Stimulated activated CD4-positive, alpha-beta T cell treated with anti-CD3 and anti-CD28 coated beads, Interleukin-4, amount 100 ng/mL, for 4 hours (primary cell): ENCODE data around the gene HOXA7.
A peak's percentile ranks its signal among the peaks of the same experiment; 100 is the strongest.

Experiments
- DNase-seq, 2 experiments: peaks; one replicate each; pipeline ENCODE4 v3.0.0-alpha.2; 2020

The HOXA7 gene

DNA sequence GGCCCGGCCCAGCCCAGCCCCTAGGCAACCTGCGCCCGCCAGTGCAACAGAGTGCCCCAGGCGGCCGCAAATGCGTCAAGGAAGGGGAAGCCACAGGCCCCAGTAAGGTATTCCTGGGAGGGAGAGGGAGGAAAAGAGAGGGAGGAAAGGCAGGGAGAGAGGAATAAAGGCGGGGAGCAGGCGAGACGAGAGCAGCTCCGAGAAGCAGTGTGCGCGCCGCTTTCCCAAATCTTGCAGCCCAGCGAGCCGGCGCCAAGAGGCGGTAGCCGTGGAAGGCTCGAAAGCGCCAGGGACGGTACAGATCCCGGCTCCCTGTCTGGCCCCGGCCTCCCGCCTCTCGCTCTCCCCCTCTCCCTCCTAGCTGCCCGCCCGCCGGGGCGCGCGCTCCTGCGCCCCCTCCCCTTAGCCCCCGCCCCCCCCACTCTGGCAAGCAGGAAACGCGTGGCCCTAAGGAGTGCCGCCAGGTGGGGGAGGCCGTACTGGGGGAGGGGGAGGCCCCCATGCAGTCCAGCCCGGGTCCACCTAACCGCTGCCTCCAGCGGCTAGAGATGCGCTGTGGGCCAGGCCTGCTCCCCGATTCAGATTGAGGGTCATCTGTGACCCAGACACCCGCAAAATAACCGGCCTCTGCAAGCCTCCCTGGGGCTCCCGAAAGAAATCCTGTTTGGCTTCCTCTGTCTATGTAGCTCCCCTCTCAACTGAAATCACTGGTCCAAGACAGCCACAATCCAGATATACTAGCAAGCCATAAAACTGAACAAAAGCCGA, 13.4 kb upstream of the HOXA7 start:
- DNase-seq = no peak

DNA sequence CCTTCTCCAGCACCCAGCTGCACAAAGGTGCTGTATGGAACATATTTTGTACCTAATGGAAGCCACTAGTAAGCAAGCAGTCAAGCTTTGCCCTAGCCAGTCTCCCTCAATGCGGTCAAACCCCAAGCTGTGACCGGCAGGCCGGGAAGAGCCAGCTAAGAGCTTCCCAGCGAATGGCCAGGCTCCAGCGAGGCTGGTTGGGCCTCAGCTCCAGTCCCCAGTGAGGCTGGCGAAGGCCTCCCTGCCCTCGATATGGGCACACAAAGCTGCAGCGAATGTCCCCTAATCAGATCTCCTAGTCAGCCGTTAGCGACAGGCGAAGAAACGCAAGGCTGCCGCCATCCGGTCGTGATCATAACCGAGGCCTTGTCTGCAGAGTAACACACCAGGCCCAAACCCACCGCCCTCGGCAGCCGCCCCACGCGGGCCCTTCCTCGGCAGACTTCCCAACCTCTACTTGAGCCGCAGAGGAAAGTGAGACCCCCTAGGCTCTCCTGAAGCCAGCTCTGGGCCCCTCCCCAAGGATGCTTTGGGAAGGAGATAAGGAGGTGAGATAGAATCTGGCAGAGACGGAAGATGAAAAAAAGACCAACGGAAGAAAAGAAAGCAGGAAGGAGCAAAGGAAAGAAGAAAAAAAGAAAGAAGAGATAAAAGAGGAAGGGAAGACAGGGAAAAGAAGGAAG, 11.9 kb upstream of the HOXA7 start:
- DNase-seq = no peak

DNA sequence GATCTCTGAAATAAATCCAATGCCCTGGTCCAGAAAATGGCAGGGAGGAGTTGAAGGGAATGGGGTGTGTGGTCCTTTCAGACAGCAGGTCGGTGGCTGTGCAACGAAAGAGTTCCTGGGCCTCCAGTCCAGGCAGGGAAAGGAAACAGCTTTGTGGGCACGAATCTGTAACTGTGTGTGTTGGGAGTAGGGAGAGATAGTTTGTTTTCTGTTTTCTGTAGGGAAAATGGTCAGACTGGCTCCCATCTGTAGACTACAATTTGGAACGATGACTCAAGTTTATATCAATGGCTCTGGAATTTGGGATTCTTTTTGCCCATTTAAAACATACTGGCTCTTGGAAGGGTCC, 11.4 kb upstream of the HOXA7 start:
- DNase-seq = no peak

DNA sequence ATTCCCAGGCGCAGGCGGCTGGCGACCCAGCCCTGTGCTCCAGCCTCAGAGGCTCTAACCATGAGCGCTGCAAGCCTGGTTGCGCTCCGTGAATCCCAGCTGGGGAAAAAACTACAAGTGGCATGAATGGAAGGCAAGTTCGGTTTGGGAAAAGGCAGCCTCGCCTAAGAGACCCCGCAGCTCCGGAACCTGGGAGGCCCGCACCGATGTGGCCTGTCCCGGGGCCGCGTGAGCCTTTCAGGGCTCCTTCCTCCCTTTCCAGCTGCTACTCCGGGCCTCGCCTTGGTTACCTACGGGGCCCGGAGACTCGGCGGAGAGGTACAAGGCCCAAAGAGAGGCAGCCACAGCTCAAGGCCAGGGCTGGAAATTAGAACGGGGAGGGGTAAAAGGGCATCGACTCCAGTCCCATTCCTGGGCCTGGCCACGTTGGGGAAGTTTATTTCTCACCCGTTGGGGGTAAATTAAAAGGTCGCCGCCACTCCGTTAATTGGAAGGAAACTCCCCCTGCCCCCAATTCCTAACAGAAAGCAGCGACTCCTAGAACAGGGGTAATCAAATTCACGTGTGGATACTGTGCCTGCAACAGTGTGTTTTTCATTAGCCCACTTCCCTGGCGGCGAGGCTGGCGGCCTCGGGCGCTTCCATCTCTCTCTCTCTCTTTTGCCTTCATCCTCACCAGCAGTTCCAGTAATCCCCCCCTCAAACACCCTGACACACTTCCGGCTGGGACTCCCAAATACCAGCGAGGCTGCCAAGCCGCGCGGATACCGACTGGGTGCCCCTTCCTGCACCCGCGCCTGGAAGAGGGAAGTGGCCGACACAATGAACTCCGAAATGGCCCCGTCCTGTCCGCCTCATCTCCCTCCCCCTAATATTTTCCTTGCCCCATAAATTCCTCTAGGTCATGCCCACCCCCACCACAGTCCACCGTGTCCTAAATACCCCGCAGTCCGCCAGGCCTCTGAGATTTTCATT, 10.3 kb upstream of the HOXA7 start:
- no peak for DNase-seq

DNA sequence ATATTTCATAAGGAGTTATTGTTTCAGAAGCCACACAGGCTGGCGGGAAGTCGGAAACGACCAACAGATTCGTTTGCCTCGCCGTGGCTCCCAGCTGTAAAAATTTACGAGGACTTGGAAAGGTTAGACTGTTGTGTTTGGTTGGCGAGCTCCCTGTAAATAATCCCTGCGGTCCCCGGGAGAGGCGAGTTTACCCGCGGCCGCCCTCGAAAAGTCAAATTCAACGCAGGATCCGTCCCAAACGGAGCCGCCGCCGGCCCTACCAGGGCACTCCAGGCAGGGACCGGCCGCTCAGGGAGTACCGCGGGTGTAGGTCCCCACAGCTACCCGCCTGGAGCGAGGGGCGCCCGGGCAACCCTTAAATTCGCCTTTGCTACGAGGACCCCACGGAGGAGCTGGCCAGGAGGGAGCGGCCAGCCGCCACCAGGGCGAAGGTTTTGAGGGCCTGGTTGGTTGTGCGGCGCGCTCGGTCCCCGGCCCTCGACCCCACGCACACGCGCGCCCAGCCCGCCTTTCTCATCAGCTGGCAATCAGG, 9.6 kb upstream of the HOXA7 start:
- no peak for DNase-seq

DNA sequence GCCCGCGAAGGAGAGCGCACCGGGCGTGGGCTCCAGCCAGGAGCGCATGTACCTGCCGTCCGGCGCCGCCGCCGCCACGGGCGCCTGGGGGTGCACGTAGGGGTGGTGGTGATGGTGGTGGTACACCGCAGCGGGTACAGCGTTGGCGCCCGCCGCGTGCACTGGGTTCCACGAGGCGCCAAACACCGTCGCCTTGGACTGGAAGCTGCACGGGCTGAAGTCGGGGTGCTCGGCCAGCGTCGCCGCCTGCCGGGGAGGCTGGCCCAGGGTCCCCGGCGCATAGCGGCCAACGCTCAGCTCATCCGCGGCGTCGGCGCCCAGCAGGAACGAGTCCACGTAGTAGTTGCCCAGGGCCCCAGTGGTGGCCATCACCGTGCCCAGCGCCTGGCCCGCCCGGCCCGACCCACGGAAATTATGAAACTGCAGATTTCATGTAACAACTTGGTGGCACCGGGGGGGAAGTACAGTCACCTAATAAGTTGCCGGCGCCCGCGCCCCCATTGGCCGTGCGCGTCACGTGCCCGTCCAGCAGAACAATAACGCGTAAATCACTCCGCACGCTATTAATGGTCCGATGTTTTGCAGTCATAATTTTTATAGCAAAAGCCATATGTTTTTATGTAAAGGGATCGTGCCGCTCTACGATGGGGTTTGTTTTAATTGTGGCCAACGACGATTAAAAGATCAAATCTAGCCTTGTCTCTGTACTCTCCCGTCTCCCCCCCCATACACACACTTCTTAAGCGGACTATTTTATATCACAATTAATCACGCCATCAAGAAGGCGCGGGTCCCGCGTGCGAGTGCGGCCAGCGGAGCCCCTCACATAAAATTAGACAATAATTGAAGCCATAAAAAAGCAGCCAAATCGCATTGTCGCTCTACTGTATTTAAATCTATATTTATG, 8.9 kb upstream of the HOXA7 start, which contains the start of gene HOXA9:
HOXA9 (minus strand) TSS at position 449 of the 907 bp plus-strand sequence; CDS start at position 369, 80 bp downstream.
- no peak for DNase-seq

DNA sequence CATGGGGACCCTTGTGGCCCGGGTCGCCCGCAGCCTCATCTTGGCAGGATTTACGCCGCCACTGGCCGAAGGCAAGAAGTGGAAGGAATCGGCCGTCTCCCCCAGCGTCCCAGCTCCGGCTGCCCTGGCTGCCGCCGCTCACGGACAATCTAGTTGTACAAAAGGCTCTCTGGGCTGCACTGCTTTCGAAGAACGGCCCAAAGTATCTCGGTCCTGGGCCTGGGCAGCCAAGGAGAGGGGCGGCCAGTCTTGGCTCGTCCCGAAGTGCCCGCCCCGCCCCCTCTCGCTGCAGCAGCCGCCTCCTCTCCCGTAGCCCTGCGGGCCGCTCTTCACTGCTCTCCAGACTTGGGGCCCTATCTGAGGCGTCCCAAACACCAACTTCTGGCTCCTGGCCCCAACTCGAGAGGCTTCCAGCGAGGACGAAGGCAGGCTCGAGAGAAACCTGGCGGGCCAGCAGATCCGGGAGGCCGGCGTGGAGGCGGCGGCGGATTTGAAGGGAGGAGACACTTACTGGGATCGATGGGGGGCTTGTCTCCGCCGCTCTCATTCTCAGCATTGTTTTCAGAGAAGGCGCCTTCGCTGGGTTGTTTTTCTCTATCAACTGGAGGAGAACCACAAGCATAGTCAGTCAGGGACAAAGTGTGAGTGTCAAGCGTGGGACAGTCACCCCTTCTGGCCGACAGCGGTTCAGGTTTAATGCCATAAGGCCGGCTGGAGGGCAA, 8.1 kb upstream of the HOXA7 start:
- no peak for DNase-seq

DNA sequence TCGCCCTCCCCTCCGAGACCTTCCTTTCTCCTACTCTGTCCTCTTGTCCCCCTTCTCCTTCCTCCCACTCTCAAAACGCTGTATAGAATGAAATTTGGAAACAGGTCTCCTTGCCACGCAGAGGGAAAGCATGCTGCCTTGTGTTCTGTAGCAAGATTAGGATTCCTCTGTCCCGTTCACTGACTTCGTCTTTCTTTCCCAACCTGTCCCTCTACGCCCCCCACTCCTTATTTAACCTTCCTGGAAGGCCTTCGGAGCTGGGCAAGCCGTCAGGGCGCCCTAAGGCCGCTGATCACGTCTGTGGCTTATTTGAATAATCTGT, 7.5 kb upstream of the HOXA7 start:
- DNase-seq = no peak

DNA sequence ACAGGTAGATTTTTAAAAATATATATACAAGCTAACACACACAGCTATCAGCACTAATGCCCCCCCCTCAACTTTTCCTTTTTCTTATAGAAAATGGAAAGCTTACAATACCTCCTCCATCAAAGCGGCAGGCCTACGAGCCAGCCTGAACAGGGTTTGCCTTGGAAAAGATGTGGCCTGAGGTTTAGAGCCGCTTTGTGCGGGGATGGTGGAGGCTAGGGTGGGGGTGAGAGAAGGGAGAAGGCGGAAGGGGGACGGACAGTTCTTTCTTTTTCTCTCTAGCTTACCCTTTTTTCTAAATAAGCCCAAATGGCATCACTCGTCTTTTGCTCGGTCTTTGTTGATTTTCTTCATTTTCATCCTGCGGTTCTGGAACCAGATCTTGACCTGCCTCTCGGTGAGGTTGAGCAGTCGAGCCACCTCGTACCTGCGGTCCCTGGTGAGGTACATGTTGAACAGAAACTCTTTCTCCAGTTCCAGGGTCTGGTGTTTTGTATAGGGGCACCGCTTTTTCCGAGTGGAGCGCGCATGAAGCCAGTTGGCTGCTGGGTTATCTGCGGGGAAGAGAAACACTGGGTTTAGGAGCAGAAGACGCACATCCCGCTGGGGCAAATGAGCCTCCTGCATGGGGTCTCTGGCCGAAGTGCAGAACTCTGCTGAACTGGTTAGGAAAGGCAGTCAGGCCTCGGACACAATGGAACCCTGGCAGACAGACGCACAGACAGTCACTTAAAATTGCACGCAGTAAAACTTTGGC, 7.0 kb upstream of the HOXA7 start:
- no peak for DNase-seq

DNA sequence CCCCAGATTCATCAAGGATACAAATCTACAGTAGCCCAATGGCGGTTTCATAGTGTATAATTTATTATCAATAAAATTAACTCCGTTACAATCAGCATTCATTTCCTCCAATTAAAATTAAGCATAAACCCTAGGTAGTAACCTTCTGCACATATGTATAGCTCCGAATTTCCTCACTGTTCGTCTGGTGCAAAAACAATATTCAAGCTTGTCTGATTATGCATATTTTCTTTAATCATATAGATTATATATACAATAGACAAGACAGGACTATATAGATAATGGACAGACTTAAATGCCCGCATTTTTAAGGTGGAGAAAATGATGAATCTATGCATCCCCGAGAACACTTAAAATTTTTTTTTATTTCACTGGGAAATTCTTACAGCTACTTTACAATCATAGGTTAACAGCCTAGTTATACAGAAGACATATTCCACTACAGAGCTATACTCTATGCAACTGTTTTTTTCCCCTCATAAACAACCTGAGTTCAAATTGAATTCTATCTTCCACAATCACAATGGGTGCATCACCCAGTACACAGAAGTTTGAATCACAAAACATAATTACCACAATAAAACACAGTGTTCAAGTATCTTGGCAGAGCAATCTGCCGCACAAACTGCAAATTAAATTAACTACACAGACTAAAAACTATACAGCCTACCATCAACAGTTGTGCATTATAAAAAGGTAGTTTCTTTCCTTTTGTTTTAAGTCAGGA, 6.2 kb upstream of the HOXA7 start:
- no peak for DNase-seq

DNA sequence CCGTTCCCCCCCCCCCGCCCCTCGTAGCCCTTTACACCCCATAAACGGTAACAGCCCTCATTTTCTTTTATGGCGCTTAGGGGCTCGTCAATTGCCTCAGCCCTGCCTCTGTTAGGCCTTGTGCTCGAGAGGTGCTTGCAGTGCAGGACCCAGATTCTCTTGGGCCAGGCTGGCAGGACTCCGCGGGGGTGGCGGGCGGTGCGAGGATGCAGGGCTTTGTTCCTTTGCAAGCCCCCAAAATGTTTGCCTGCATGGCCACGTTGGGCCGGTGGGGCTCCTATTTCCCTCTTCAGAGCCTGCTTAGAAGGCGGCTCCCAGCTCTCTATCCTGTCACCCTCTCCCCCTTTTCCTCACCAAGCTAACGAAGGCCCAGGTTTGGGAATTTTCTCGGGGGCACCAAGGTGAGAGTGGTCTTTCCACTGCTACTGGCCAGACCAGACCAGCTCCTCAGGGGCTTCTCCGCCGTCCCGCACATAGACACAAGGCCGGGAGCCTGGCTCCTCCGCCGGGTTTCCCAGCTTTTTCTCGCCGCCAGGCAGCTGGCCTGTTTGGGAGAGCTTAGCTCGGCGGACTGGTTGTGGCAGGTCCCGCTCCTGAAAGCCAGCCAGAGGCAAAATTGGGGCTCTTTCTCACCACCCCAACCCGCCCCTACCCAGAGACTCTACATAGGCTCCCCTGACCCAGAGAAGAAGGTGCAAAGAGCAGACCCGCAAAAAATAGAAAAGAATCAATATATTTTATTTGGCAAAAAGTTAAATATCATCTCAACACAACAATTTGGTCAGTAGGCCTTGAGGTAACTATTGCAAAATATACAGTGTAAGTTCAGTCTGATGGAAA, 5.5 kb upstream of the HOXA7 start:
- DNase-seq = no peak

DNA sequence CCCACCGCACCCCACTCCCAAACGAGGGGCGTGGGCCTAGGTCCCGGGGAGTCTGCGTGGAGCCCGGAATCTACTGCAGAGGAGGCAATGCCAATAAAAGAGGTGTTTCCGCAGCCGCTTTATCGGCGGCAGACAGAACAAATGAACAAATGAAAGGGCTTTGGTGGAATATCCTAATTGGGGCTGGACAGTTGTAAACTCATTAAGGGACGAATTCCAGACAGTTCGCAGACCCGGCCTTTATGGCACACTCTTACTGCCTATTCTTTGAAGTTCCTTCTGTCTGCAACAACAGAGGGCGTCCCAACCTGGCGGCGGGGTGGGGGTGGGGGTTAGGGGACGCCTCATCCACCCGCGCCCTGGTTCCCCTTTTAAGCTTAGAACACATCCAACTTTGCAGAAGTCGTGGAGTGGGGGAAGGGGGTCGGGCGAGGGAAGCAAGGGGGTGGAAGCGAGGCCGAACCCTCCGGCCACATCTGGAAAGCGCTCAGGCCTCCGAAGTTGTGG, 4.8 kb upstream of the HOXA7 start:
- no peak for DNase-seq

DNA sequence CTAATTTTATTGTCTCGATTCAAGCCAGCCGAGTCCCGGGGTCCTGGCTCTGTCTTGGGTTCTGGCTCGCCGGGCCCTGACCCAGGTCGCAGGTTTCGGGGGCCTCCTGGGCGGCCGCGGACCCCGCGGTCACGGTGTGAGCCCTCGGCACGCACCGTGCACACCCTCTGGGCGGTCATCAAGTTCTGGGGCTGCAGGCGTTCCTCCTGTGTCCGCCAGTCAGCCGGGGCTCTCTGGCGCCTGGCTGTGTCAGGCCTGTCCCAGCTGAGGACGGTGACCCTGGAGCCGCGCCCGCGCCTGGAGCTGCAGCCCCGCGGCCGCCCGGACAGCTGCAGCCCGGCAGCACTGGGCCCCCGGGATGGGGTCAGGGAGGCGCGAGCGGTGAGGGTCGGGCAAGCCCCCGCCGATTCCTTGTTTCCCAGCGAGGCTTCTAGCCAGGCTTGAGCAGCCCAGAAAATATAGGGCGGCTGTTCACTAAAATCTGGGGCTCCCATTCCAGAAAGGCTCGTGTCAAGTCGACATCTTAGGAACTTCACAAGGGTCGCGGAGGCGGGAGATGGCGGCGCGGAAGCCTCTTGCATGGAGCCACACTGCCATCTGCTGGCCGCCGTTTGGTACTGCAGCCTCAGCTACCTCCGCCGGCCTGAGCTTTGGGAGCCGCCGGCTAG, 4.2 kb upstream of the HOXA7 start:
- peak; percentile 80 to 87 for DNase-seq

DNA sequence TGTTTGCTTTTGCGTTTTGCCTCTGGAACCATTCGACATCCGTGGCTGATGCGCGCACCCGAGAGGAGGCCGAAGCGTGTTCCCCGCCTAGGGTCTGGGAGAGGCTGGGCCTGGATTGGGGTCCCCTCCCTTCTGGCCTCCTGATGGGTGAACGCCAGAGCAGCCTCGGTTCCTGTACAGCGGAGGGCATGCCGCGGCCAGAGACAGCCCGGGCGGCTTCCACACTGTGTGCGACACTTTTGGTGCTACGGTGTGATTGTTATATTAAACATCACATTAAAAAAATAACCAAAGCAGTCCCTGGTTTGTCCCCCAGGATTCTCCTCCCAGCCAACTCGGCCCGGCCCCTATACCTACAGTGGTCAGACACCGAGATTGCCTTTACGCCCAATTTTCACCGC, 3.7 kb upstream of the HOXA7 start:
- DNase-seq = no peak

DNA sequence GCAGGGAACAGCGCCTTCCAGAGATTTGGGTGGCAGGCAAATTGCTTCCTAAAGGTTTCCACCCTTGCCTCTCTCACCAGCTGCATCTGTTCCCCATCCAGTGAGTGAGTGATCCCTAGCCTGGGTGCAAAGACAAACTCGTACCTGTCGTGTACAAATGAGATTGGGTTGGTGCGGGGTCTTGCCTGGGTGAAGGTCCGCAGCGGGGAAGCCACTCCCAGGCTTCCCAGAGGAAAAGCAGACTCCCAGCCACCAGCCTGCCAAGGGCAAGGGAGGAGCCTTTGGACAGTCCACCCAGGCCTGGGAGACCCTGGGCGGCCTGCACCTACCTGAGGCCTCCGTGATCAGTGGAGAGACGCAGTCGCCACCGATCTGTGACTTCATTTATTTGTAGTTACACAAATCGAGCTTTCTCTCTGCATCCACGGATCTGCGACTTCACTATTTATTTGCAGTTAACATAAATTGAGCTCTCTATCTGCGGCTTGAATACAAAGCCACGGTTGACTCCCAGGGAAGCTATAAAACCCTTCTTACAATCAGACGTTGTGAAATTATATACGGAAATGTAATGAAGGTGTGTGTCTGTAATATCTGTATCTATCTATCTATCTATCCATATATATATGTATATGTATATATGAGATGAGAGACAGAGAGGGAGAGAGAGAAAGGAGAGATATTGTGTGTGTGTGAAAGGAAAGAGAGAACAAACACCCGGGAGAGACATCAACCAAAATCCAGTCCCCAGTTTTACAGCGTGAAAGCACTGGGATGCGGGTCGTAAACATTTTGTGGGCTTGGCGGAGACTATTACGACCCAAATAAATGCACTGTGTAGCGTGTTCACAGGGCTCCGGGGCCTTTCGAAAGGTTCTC, 3.0 kb upstream of the HOXA7 start:
- DNase-seq = no peak

DNA sequence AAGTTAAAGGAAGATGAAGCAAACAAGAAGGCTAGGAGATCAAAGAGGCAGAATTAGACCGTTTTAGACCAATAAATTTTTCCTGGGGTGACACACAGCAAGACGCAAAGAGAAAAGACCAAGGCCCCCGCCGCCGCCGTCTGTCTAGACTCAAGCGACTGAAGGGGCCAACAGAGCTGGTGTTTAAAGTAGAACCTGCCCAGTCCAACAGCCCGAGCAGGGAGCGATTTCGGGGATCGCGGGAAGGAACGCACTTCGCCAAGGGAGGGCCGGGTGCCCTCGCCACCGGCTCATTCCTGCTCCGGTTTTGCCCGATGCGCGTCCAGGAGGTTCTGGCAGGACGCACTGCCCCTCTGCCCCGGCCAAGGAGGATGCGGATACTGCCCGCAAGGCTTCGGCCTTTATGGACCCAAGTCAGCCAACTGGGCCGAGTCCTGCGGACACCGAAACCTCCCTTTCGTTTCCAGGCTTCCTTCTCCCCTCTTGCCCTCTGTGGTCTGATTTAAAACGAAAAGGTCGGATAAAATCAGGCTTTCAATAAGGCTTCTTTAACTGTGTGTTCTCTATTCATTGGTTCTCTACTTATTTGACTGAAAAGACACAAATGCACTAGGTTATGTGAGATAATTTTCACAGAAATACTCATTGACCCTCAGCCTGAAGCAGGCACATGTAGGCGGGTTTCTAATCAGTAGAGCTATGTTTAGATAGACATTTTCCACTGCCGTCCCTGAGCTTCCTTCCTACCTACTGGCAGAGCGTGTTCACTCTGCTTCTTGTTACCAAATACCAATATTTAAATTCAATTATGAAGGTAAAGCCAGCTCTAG, 2.2 kb upstream of the HOXA7 start:
- no peak for DNase-seq
